GM21619 (cell line): ENCODE data around the gene HCK.
A peak's percentile ranks its signal among the peaks of the same experiment; 100 is the strongest.

ENCODE experiments used
- ATAC-seq: cut with Tn5 transposase; IDR thresholded peaks from one replicate; pipeline ENCODE4 v1.9.1; 2021; ENCODE audit not compliant: unreplicated experiment

Gene HCK

DNA sequence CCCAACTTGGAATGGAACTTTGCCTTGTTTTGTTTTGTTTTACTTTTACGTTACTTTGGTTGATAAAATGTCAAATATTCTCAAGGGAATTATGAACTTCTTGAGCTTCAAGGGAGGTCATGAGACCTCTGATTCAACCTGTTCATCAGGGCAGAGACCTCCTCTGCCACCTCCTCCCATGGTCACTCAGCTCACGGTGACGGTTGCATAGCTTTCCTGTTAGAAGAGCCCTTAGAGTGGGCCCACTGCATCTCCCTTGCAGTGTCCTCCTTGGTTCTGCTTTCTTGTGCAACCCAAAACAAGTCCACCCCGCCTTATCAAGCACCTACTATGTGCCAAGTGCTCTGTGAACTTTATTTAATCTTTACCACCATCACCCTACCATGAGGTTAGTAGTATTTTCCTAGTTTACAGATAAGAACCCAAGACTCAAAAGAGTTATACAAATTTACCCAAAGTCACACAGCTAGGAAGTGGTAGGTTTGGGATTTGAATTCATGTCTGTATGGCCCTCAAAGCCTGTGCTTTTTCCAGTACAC is 72.9 kb downstream of the HCK start:
- no peak for ATAC-seq

DNA sequence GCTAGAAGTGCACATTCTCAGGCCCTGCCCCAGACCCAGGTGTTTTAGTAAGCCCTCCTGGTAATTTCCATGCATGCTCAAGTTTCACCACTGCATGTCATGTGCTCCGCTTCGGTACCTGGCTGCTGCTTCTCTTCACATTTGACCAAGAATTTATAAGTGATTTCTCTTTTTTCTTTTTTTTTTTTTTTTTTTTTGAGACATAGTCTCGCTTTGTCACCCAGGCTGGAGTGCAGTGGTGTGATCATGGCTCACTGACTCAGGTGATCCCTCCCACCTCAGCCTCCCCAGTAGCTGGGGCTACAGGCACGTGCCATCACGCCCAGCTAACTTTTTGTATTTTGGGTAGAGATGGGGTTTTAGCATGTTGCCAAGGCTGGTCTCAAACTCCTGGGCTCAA is 73.5 kb downstream of the HCK start:
- ATAC-seq: no peak

DNA sequence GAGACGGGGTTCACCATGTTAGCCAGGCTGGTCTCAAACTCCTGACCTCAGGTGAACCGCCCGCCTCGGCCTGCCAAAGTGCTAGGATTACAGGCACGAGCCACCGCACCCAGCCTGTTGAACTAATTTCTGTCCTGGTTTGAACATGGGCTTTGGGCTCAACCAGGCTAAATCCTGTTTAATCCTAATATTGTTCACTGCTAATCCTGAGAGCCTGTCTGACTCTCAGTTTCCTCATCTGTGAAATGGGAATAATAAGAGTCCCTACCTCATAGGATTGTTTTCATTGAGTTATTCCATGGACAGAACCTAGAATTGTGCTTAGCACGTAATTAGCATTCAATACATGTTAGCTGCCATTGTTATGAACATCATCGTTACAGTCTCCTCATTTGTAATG is 74.9 kb downstream of the HCK start:
- no peak for ATAC-seq

DNA sequence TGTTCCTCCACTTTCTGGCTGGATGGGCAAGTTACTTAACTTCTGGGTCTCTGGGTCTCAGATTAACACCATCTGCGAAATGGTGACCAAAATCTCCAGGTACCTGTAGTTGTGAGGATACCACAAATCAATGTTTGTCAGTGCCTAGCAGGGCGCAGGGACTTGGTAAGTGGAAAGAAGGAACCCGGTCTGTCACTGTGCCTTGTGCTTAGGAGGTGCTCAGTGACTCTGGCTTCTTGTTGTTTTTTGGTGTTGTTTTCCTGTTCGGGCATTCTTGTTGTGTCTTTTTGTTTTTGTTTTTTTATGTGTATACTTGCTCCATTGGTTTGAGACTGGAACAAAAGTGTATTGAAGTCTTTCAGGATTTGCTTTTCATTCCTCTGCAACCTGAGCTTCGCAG is 75.3 kb downstream of the HCK start:
- no peak for ATAC-seq

DNA sequence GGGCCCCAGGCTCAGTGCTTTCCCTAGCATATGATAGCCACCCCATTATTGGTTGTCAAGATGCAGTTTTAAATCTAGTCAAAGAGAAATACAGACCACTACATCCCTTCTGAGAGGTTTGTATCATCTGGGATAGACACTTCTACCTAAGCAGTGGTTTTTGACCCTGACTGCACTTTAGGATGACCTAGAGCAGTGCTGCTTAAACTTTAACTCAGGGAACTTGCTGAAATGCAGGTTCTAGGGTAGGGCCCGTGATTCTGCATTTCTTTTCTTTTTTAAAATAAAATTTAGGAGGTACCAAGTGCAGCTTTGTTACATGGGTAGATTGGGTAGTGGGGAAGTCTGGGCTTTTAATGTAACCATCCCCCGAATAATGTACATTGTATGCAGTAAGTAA is 76.1 kb downstream of the HCK start:
- no peak for ATAC-seq

DNA sequence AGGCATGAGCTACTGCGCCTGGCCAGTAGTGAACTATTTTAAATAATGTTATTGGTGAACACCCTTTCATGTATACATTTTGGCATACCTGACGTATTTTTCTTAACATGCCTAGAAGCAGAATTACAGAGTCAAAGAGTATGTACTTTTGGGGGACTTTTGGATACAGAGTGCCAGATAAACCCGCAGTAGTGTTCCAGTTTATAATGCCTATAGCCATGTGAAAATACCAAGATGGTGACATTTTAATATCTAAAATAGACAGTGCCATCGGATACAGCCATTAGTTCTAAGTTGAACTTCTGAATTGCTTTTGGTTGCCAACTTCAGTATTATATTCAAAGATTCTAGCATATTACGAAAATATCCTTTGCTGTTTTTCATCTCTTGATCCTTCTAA is 77.8 kb downstream of the HCK start:
- ATAC-seq: no peak

DNA sequence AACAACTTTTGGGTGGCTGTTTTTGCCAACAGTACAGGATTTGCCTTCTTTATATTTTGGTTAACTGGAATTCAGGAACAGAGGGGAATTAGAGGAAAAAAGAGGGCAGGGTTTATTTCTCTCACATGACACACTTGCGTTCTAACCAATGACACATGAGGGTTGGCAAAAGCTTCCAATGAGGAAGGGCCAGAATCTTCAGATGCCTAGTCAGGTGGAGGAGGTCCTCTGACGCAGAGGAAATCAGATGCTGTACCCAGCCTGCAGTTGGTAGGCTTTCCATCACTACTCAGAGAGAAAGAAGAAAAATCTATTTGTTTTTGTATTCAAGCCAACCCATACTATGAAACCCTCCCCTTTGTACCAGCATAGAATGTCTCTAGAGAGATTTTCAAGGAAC is 78.3 kb downstream of the HCK start:
- no peak for ATAC-seq

DNA sequence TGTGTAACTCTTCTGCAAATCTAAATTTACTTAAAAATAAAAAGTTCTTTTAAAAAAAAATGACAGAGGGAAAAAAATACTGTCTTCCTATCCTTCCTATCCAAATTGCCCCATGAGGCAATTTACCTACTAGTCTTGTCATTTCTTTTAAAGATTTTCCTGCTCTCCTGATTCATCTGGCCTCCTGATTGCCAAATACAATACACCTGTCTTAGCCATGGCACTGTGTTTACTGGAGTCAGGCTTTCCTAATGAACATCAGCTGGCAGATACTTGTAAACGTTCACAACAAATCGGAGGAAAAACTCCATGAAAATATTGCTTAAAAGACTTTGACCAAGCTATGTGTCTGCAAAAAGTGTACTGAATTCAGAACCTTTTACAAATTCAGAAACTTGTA is 78.9 kb downstream of the HCK start:
- ATAC-seq: no peak

DNA sequence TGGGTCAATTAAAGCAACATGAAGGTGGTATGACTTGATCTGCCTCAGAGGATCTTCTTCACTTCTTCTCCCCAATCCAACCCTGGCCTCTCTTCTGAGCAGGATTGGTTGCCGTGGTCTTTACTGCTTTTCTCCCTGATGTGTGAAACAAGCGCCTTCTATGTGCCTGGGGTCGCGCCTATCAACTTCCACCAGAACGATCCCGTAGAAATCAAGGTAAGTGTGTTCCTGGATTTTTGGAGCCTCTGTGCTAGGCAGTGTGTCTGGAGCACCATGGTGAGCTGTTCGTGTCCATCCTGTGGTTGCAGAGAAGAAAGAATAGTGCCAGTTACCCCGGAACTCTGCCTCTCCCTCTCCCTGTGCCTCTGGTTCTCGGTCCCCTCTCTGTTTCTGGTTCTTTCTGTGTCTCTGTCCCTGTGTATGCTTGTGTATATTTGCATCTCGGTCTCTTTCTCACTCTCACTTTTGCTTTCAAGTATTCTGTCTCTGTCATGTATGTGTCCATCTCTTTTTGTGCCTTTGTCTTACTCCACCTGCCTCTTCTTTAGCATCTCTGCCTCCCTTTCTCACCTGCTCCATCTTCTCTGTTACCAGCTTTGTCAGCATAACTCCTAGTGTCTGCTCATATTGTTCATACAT is 81.0 kb downstream of the HCK start:
- peak; percentile 88 for ATAC-seq

DNA sequence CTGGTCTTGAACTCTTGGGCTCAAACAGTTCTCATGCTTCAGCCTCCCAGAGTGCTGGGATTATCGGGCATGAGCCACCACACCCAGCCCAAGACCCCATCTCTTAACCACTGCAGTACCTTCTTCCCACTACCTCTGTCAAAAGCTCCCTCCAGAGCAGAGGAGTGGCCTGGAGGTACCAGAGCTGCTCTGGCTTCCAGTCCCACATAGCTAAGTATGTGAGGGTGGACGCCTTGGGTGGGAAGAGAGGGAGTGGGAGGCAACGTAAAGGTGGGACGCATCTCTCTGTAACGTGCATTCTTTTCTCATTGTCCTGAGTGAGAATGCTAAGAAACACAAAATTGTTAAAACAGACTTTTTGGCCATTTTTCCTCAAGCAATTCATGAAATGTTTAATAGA is 82.0 kb downstream of the HCK start:
- no peak for ATAC-seq

DNA sequence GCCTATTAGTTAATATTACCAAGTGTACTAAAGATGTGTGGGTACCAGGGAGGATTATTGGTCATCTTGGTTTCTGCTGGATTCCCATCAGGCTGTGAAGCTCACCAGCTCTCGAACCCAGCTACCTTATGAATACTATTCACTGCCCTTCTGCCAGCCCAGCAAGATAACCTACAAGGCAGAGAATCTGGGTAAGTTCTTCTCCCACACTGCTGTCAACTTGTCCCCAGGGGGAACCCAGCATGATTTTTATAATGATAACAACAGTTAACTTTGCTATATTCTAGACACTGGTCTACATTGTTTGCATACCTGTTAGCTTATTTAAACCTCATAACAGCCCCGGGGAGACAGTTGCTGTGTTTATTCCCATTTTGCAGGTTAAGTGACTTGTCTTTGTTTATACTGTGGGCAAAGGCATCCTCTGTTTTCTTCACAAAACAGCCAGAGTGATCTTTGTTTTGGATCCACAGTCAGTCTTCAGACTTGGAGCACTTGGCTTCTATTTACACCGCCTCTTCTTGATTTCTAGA is 84.0 kb downstream of the HCK start:
- ATAC-seq: no peak

DNA sequence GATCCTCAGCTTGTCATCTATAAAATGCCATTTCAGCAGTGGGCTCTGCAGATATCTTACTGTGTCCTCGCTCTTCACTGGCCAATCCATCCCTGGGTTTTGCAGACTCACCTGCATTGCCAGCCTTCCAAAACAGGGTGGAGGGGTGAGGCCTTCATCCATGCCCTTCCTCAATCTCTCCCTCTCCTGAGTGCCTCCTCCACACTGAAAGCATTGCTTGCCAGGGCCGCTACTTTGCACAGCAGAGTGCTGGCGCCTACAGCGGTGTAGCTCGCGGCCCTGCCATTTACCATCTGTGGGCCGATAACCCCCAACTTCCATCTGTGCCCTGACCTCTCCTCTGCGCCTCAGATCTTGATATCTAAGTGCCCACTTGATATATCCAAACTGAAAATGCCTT is 86.9 kb downstream of the HCK start:
- ATAC-seq: no peak

DNA sequence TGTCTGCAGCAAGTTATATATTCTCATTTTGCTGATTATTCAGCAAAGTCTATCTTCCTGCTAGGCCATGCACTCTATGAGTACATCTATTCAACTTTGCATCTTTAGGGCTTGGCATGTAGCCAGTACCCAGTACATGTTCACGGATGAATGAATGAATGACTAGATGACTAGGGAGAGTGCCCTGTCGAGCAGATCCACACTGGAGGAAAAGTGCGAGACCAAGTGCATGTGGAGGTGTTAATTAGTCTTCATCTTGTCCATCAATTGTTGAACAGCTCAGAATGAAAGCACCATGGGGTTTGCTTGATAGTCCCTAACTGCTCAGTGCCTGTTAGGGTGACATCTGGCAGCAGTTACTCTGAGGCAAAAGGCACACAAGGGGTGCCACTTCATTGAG is 87.9 kb downstream of the HCK start:
- no peak for ATAC-seq

DNA sequence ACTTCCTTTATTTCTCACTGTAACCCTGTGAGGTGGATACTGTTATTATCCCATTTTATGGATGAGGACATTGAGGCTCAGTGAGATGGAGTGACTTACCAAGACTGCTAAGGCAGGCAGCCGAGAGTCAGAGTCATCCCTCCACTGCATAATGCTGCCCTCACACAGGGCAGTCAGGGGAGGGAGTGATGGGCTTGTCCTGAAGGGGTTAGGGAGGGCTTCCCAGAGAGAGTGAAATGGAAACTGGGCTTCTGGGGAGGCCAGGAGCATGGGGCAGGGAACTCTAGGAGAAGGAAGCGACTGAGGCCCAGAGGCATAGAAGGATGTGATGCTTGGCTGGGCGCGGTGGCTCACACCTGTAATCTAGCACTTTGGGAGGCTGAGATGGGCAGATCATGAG is 88.6 kb downstream of the HCK start:
- no peak for ATAC-seq

DNA sequence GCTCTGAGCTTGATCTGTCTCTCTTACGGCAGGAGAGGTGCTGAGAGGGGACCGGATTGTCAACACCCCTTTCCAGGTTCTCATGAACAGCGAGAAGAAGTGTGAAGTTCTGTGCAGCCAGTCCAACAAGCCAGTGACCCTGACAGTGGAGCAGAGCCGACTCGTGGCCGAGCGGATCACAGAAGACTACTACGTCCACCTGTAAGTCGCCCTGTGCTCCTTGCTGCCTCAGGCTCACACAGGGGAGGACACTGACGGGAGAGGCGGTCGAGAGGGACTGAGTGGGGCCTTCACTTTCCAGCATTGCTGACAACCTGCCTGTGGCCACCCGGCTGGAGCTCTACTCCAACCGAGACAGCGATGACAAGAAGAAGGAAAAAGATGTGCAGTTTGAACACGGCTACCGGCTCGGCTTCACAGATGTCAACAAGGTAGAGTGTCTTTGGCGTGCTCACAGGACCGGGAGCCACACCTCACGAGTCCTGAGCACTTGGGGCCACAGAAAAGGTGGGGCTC is 89.5 kb downstream of the HCK start:
- no peak for ATAC-seq

DNA sequence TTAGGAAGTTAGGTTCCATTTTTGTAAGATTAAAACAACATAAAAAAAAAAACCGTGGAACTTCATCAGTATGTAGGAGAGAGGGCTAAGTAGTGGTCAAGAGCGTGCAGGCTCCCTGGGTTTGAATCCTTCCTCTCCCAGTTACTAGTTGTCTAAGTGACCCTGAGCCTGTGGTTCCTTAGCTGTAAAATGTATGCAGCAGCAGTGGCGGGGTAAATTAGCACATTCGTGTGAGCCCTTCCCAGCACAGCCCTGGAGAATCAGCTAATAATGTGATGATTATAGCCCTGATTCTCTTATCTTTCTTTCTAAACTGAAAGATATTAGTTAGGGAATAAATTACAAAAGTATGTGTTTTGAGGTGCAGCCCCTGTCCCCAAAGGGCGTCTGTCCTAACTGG is 90.0 kb downstream of the HCK start:
- ATAC-seq: no peak

DNA sequence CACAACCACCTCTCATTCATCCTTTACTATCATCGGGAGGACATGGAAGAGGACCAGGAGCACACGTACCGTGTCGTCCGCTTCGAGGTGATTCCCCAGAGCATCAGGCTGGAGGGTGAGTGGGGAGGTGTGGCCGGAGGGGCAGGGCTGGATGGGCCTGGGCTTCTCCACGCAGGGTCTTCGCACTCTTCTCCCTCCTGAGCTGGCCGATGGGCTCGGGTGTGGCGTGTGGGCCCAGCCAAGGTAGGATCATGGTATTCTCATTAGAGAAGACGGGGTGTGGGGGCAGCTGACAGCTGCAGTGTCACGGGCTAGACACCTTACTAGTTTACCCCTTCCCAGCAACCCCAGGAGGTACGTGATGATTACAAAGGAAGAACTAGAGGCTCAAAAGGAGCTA is 90.9 kb downstream of the HCK start:
- ATAC-seq: no peak

DNA sequence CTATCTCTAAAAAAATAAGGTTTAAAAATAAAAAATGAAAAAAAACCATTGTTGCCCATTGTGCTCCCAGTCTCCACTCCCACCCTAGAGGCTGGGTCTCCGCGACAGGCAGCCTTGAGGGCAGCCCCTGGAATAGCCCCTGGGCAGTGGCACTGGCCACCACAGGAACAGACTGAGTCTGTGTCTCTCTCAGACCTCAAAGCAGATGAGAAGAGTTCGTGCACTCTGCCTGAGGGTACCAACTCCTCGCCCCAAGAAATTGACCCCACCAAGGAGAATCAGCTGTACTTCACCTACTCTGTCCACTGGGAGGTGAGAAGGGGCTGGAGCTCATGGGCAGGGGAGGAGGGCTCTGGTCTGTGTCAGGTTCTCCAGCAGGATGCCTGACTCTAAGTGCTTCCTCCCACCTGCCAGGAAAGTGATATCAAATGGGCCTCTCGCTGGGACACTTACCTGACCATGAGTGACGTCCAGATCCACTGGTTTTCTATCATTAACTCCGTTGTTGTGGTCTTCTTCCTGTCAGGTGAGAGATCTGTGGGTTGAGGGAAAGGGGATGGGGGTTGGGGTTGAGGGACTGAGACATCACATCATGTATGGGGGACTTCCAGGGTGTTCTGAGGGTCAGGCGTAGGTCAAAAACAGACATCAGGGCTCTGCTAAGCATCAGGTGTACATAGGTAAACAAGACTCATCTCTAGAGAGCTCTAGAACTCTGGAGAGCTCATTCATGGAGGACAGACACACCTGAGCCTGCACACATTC is 93.0 kb downstream of the HCK start:
- ATAC-seq: no peak

DNA sequence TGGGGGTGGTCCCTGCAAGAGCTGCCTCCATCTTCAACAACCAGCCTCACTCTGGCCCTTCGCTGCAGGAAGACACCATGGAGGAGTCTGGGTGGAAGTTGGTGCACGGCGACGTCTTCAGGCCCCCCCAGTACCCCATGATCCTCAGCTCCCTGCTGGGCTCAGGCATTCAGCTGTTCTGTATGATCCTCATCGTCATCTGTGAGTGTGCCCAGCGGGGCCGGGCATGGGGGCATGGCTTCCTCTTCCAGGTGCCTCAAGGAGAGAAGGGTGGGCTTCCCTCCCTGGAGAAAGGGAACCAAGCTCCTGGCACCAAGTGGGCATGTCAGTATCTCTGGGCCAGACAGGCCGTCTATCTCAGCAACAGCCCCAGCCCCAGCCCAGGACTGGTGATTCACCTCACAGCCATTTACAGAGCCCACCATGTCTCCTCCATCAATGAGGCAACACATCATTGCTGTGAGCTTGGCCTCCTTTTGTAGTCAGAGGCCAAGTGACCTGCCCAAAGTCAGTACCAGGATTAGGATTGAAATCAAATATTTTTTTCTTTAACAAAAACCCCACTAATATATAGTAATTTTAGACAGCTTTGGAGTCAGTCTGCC is 97.6 kb downstream of the HCK start:
- no peak for ATAC-seq

DNA sequence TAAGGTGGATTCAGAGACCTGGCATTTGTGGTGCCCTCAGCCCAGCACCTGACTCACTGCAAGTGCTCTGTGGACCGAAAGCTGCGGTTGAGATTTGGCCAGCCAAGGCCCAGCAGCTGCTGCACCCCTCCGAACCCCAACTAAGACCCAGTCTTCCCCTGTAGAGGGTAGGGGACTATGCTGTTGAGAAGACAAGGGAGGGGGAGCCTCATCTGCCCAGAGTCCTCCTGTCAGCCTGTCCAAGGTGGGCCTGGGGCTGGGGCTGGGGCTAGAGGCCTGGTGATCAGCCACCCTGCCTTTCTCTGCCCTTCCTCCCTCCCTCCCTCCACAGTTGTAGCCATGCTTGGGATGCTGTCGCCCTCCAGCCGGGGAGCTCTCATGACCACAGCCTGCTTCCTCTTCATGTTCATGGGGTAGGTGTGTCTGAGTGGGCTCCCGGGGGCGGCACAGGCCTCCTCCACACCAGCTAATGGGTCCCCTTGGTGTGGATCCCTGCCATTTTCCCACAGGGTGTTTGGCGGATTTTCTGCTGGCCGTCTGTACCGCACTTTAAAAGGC is 98.3 kb downstream of the HCK start:
- ATAC-seq: no peak
